GM21737 (cell line): ENCODE measurements around the gene A2ML1.
"Not testable (repeated sequence)": the region's sequence is repeated elsewhere in the genome, so short reads cannot be mapped to it uniquely, and the experiment has no call there.

Experiments
- ATAC-seq: cut with Tn5 transposase; IDR thresholded peaks from one replicate; pipeline ENCODE4 v1.9.1; 2021; ENCODE audit warnings: mild to moderate bottlenecking, moderate library complexity; ENCODE audit not compliant: unreplicated experiment

Gene A2ML1

DNA sequence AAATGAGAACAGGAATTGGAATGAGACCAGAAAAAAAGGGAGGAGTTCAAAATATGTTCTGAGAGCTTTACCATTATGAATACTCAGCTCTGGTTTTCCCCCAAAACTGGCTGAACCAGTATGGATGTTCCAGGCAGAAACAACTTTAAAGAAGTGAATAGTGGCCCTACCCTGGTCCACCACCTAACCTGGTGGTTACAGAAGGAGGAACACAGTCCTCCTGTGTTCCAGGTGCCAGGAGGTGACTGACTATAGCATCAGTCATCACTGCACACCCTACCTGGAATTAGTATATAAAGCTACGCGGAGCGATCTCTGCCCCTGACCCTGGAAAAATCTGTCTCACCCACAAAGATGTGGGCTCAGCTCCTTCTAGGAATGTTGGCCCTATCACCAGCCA, at the start of gene A2ML1:
Gene A2ML1, plus strand, starts transcription at position 324 of the 400 bp plus-strand sequence. Its CDS starts 31 bp downstream, at position 355.
- no peak for ATAC-seq

GRCh38 chr12:8773461-8773860, 49.0 kb upstream of the A2ML1 start:
- no peak for ATAC-seq

DNA sequence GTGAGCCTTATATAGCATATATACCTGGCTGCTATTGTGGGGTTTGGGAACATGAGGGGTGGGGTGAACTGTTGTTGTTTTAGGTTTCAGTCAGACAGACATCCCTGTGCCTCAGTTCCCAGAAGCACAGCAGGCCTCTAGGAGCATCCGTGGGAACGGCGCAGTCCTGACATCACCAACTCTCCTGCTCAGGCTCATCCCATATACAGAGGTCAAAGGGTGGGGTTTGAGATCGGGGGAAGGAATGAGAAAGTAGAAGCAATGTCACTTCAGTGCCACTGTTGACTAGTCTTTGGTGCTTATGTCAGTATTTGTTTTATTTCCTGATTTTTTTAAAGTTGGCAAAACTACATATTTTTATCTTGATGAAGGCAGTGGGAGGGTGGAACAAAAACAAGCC, 43.1 kb upstream of the A2ML1 start:
- ATAC-seq: no peak

- ATAC-seq: no peak
Measured at GRCh38 chr12:8779862-8780261, 42.6 kb upstream of the A2ML1 start.

DNA sequence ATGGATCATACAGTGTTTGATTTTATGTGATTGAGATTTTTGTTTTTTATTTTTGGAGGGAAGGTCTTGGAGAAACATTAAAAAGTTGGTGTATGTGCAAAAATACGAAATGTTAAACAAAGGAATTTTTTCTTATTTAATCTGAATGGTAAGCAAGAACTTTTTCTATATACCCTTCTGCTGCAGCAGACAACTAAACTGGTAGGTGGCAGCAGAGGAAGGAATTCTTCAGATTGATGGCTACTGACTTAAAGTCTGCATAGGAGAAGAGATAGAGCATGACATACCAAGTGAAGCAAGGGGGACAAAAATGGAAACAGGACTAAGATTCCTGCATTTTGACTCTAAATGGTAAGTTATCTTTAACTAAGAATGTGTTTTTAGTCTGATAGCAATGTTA, 42.0 kb upstream of the A2ML1 start:
- ATAC-seq: no peak

- no peak for ATAC-seq
Measured at GRCh38 chr12:8781381-8782127, 40.9 kb upstream of the A2ML1 start.

DNA sequence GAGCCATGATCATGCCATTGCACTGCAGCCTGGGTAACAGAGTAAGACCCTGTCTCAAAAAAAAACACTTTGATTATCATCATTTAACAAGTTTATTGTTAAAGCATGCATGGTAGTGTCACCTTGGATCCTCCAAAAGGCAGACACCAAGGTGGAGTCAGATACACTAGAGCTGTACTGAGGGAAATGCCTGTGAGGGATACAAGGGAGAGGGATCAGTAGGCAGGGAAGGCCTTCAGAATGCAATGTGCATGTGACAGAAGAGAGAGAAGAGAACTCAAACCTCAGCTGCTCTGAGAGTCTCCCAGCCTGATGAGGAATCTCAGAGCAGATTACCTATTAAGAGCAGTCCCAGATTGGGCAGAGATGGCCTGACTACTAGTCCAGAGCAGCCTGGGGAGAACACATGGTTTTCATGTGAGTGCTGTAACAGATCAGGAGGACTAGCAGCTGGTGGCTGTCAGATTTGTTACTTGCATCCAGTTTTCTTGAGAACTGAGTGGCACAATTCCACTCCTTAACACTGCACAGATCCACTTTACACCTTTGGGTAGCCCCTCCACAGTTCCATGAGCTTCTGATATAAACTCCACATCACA, 38.0 kb upstream of the A2ML1 start:
- no peak for ATAC-seq

DNA sequence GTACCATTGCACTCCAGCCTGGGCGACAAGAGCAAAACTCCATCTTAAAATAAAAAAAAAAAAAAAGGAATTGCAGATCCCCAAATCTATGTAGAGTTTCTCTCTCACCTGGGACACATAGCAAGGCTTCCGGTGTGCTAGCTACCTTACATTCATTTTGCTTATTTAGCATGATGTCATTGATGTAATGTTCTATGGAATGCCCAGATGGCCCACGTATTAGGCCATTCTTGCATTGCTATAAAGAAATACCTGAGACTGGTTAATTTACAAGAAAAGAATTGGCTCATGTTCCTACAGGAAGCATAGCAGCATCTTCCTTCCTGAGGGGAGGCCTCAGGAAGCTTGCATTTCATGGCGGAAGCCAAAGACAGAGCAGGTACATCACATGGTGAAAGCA, 36.9 kb upstream of the A2ML1 start:
- ATAC-seq: no peak

DNA sequence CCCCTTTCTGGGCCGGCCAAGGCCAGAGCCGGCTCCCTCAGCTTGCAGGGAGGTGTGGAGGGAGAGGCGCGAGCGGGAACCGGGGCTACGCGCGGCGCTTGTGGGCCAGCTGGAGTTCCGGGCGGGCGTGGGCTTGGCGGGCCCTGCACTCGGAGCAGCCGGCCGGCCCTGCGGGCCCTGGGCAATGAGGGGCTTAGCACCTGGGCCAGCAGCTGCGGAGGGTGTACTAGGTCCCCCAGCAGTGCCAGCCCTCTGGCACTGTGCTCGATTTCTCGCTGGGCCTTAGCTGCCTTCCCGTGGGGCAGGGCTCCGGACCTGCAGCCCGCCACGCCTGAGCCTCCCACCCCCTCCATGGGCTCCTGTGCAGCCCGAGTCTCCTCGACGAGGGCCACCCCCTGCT, 35.2 kb upstream of the A2ML1 start:
- ATAC-seq: not testable (repeated sequence)

- not testable (repeated sequence) for ATAC-seq
Measured at GRCh38 chr12:8788706-8789105, 33.7 kb upstream of the A2ML1 start.

DNA sequence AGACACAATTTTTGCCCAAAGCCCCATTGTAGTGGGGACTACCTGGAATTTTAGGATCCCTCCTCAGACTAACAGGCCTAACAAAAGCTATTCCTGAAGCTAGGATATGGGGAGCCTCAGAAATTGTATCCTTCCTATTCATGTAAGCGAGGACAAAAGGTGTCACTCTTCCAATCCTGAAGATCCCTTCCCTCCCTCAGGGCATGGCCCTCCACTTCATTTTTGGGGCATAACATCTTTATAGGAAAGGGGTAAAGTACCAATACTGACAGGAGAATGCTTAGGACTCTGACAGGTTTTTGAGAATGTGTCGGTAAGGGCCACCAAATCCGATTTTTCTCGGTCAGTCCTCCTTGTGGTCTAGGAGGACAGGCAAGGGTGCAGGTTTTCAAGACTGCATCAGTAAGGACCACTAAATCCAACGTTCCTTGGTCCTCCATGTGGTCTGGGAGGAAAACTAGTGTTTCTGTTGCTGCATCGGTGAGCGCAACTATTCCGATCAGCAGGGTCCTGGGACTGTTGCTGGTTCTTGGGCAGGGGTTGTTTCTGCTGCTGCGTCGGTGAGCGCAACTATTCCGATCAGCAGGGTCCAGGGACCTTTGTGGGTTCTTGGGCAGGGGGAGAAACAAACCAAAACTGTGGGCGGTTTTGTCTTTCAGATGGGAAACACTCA, 32.9 kb upstream of the A2ML1 start:
- ATAC-seq: not testable (repeated sequence)

- not testable (repeated sequence) for ATAC-seq
Measured at GRCh38 chr12:8793226-8793625, 29.2 kb upstream of the A2ML1 start.

- ATAC-seq: not testable (repeated sequence)
Measured at GRCh38 chr12:8794611-8795010, 27.8 kb upstream of the A2ML1 start.

- ATAC-seq: no peak
Measured at GRCh38 chr12:8796831-8797626, 25.4 kb upstream of the A2ML1 start.

DNA sequence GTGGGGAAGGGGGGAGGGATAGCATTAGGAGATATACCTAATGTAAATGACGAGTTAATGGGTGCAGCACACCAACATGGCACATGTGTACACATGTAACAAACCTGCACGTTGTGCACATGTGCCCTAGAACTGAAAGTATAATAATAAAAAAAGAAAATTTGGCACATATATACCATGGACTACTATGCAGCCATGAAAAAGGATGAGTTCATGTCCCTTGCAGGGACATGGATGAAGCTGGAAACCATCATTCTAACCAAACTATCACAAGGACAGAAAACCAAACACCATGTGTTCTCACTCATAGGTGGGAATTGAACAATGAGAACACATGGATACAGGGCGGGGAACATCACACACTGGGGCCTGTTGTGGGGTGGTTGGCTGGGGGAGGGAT, 21.2 kb upstream of the A2ML1 start:
- not testable (repeated sequence) for ATAC-seq

- not testable (repeated sequence) for ATAC-seq
Measured at GRCh38 chr12:8804833-8805232, 17.6 kb upstream of the A2ML1 start.

- ATAC-seq: not testable (repeated sequence)
Measured at GRCh38 chr12:8805487-8805886, 16.9 kb upstream of the A2ML1 start.

GRCh38 chr12:8807084-8807483, 15.3 kb upstream of the A2ML1 start:
- ATAC-seq: not testable (repeated sequence)

GRCh38 chr12:8810112-8810511, 12.3 kb upstream of the A2ML1 start:
- not testable (repeated sequence) for ATAC-seq

DNA sequence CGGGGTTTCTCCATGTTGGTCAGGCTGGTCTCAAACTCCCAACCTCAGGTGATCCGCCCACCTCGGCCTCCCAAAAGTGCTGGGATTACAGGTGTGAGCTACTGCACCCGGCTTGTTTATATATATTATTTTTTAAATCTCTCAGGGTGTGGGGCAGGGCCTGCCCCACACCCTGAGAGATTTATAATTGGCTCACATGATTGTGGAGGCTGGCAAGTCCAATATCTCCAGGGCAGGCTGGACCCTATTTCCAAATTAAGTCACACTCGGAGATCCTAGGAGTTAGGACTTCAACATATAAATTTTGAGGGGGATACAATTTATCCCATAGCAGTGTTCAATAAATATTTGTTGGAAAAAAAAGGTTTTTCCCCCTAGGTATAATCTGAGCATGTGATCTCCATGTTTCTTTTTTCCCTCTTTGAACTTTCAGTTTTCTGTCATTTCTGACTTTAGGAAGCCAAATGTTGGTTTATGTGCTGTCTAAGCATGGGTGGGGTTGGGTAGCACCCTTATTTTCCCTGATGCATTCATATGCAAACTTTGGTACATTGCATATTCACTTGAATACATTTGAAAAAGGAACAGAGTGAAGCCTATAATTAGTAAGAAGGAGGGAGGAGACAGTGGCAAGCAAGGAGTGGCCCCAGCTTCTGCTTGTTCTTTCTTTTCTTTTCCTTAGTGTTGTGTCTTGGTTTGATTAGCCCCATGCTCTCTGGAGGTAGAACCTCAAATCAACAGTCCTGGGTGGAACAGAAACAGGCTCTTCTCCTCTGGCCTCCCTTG, 8.7 kb upstream of the A2ML1 start:
- ATAC-seq: no peak
